B cell (primary cell): ENCODE results near the gene DRP2.

ENCODE experiments used
- EZH2 ChIP-seq: IDR thresholded peaks from 2 replicates; pipeline ENCODE4 v1.6.1; 2012; ENCODE audit warnings: borderline replicate concordance, low read depth, mild to moderate bottlenecking, moderate library complexity, low read length; ENCODE audit not compliant: insufficient read depth, poor library complexity, severe bottlenecking
- TF ChIP-seq, protein P1 (sequence below): fragments of 200-600 bp; IDR thresholded peaks from one replicate; pipeline ENCODE4 v1.8.0; 2022; ENCODE audit warnings: antibody characterized with exemption, mild to moderate bottlenecking

DNA sequence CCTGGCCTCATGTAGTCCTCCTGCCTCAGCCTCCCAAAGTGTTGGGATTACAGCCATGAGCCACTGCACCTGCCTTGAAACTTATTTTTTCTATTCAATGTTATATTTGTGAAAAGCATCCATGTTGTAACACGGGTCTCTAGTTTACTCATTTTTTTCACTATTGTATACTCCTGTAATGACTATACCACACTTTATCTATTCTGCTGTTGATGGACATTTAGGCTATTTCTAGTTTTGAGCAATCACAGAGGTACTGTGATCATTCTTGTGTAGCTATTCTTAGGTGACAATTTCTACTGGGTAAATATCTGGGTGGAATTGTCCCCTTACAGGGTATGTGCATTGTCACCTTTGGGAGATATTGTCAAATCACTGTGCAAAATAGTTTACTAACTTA, 3.6 kb downstream of the DRP2 start:
- TF ChIP-seq, protein P1, sequence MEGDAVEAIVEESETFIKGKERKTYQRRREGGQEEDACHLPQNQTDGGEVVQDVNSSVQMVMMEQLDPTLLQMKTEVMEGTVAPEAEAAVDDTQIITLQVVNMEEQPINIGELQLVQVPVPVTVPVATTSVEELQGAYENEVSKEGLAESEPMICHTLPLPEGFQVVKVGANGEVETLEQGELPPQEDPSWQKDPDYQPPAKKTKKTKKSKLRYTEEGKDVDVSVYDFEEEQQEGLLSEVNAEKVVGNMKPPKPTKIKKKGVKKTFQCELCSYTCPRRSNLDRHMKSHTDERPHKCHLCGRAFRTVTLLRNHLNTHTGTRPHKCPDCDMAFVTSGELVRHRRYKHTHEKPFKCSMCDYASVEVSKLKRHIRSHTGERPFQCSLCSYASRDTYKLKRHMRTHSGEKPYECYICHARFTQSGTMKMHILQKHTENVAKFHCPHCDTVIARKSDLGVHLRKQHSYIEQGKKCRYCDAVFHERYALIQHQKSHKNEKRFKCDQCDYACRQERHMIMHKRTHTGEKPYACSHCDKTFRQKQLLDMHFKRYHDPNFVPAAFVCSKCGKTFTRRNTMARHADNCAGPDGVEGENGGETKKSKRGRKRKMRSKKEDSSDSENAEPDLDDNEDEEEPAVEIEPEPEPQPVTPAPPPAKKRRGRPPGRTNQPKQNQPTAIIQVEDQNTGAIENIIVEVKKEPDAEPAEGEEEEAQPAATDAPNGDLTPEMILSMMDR = no peak
- no peak for TF ChIP-seq EZH2
